ENCODE measurements around the gene TCEANC2.

Gene TCEANC2

DNA sequence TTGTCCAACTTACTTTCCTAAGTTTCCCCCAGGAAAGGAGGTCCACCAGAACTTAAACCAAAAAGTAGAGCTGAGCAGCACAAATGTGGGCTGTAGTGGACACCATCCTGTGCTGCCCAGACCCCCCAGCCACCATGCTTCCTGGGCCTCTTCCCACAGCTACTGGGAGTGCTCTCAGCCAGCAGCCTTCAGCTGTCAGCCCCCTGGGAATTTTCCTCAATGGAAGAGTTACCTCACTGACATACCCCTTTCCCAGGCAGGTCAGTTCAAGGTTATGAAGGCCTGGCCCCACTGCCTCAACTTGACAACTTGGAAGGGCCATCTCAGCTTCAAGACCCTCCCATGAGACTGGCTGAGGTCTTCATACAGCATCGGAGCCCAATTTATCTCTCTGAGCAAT lies 51.7 kb downstream of the TCEANC2 start:
- H3K27me3 ChIP-seq (ENCODE audit: insufficient read depth, low read length), result peaks cover 4% of the 10 kb centered on the region; the same call in 1 of the 2 replicates
- no peak overlapping the region for H3K27ac ChIP-seq (ENCODE audit: low read depth, low read length, poor library complexity, severe bottlenecking)
- H3K9ac ChIP-seq (ENCODE audit: low read length), result no peak overlapping the region
- H3K36me3 ChIP-seq (ENCODE audit: insufficient read depth, low read length), result no peaks in the 10 kb centered on the region; the same call in 1 of the 2 replicates
- no peaks in the 10 kb centered on the region for H4K20me1 ChIP-seq (ENCODE audit: insufficient read depth, low read length)
- no peaks in the 10 kb centered on the region for H3K4me1 ChIP-seq (ENCODE audit: insufficient read depth, low read length, severe bottlenecking)
- H3K9me3 ChIP-seq (ENCODE audit: low read length), result no peaks in the 10 kb centered on the region
- H3K4me2 ChIP-seq (ENCODE audit: low read length), result no peak overlapping the region
- TF ChIP-seq EZH2 (IDR thresholded peaks at IDR 0.05; ENCODE audit: borderline replicate concordance, low read length), result no peak
- TF ChIP-seq, protein P1, sequence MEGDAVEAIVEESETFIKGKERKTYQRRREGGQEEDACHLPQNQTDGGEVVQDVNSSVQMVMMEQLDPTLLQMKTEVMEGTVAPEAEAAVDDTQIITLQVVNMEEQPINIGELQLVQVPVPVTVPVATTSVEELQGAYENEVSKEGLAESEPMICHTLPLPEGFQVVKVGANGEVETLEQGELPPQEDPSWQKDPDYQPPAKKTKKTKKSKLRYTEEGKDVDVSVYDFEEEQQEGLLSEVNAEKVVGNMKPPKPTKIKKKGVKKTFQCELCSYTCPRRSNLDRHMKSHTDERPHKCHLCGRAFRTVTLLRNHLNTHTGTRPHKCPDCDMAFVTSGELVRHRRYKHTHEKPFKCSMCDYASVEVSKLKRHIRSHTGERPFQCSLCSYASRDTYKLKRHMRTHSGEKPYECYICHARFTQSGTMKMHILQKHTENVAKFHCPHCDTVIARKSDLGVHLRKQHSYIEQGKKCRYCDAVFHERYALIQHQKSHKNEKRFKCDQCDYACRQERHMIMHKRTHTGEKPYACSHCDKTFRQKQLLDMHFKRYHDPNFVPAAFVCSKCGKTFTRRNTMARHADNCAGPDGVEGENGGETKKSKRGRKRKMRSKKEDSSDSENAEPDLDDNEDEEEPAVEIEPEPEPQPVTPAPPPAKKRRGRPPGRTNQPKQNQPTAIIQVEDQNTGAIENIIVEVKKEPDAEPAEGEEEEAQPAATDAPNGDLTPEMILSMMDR (IDR thresholded peaks at IDR 0.05; ENCODE audit: low read length), result no peak
- no peaks in the 10 kb centered on the region for H3K79me2 ChIP-seq (ENCODE audit: insufficient read depth, low read length)
- no peak overlapping the region for H2AFZ ChIP-seq (ENCODE audit: low read length)
- no peak overlapping the region for H3K4me3 ChIP-seq (ENCODE audit: low read depth, low read length, poor library complexity, severe bottlenecking)
- H3F3A ChIP-seq (ENCODE audit: insufficient read depth, low read length), result no peaks in the 10 kb centered on the region
- H3K9me2 ChIP-seq (ENCODE audit: low read depth, low read length), result no peaks in the 10 kb centered on the region

DNA sequence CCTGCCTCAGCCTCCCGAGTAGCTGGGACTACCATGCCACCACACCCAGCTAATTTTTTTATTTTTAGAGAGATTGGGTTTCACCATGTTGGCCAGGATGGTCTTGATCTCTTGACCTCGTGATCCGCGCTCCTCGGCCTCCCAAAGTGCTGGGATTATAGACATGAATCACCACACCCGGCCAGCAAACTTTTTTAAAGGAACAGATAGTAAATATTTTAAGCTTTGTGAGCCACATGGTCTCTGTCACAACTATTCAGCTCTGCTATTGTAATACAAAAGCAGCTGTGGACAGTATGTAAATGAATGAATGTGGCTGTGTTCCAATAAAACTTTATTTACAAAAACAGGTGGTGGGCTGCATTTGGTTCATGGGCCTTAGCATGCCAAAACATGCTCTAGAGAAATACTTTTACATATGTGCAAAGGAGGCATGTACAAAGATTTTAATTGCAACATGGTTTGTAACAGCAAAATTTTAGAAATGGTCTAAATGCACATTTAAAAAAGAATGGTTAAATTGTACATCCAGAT lies 52.4 kb downstream of the TCEANC2 start:
- no peaks in the 10 kb centered on the region for H3K4me1 ChIP-seq (ENCODE audit: insufficient read depth, low read length, severe bottlenecking)
- H3K27ac ChIP-seq (ENCODE audit: low read depth, low read length, poor library complexity, severe bottlenecking), result no peak overlapping the region
- H3K9me2 ChIP-seq (ENCODE audit: low read depth, low read length), result no peaks in the 10 kb centered on the region
- H3K27me3 ChIP-seq (ENCODE audit: insufficient read depth, low read length), result peaks cover 4% of the 10 kb centered on the region; the same call in 1 of the 2 replicates
- no peak overlapping the region for H3K4me3 ChIP-seq (ENCODE audit: low read depth, low read length, poor library complexity, severe bottlenecking)
- H2AFZ ChIP-seq (ENCODE audit: low read length), result no peak overlapping the region
- H4K20me1 ChIP-seq (ENCODE audit: insufficient read depth, low read length), result no peaks in the 10 kb centered on the region
- H3K9ac ChIP-seq (ENCODE audit: low read length), result no peak overlapping the region
- TF ChIP-seq, protein P1 (IDR thresholded peaks at IDR 0.05; ENCODE audit: low read length), result no peak
- TF ChIP-seq EZH2 (IDR thresholded peaks at IDR 0.05; ENCODE audit: borderline replicate concordance, low read length), result no peak
- no peaks in the 10 kb centered on the region for H3K9me3 ChIP-seq (ENCODE audit: low read length)
- H3K79me2 ChIP-seq (ENCODE audit: insufficient read depth, low read length), result no peaks in the 10 kb centered on the region
- no peaks in the 10 kb centered on the region; the same call in 1 of the 2 replicates for H3K36me3 ChIP-seq (ENCODE audit: insufficient read depth, low read length)
- no peaks in the 10 kb centered on the region for H3F3A ChIP-seq (ENCODE audit: insufficient read depth, low read length)
- H3K4me2 ChIP-seq (ENCODE audit: low read length), result no peak overlapping the region

DNA sequence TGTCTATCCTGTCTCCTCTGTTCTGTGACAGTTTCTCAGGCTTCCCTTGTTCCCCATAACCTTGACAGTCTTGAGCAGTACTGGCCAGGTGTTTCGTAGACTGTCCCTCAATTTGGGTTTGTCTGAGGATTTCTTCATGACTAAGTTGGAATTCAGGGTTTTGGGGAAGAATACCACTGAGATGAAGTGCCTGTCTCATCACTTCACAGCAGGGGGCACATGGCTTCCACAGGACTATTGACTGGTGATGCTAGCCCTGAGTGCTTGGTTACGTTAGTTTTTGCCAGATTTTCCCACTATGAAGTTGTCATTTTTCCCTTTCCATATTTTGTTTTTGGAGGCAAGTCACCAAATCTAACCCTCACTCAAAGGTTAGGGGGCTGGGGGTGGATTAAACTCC lies 53.7 kb downstream of the TCEANC2 start:
- Histone ChIP-seq H3K79me2 (ENCODE audit: insufficient read depth, low read length) (no peaks in the 10 kb centered on the region), H3K9me2 (ENCODE audit: low read depth, low read length) (no peaks in the 10 kb centered on the region), H3K4me3 (ENCODE audit: low read depth, low read length, poor library complexity, severe bottlenecking) (no peak overlapping the region), H3K9me3 (ENCODE audit: low read length) (no peaks in the 10 kb centered on the region), H3K4me2 (ENCODE audit: low read length) (no peak overlapping the region), H3K27me3 (ENCODE audit: insufficient read depth, low read length) (peaks cover 4% of the 10 kb centered on the region; the same call in 1 of the 2 replicates), H3K9ac (ENCODE audit: low read length) (no peak overlapping the region), H3K4me1 (ENCODE audit: insufficient read depth, low read length, severe bottlenecking) (no peaks in the 10 kb centered on the region), H2AFZ (ENCODE audit: low read length) (no peak overlapping the region), H4K20me1 (ENCODE audit: insufficient read depth, low read length) (no peaks in the 10 kb centered on the region), H3F3A (ENCODE audit: insufficient read depth, low read length) (no peaks in the 10 kb centered on the region), H3K27ac (ENCODE audit: low read depth, low read length, poor library complexity, severe bottlenecking) (no peak overlapping the region), H3K36me3 (ENCODE audit: insufficient read depth, low read length) (no peaks in the 10 kb centered on the region; the same call in 1 of the 2 replicates)
- TF ChIP-seq, protein P1 (IDR thresholded peaks at IDR 0.05; ENCODE audit: low read length), result peak; percentile 9; the same call in 1 of the 2 replicates
- no peak for TF ChIP-seq EZH2 (IDR thresholded peaks at IDR 0.05; ENCODE audit: borderline replicate concordance, low read length)
